ENCODE measurements around the gene TNFRSF6B.

The TNFRSF6B gene

DNA sequence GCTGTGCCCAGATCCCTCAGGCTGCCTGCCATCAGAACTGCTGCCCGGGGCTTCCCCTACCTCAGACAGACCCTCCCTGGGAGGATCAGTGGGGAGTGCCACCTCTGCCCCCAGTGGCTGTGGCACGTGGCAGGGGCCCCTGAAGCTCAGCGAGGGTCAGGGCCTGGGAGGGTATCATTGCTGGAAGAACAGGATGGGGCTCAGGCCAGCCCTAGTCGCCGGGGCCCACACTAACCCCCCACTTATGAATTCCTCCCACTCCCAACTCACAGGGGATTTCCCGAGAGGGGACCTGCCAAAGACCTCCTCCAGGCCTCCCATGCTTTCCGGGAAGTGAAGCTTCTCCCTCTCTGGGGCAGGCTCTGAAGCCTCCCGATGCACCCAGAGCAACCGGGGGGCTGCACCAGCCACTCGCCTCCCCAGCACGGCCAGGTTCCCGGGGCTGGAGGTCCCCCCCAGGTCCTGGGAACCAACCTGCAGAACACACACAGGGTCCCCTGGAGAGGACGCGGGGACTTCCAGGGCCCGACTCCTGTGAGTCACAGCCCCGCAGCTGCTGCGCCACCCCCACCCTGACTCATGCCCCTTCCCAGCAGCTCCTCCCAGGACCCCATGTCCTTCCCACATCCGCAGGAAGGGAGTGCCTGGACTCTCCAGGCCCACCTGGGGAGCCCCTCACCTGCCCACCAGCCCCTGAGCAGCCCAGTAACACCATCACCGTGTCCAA lies 2.5 kb downstream of the TNFRSF6B start:
- peak; percentile 20 for DNase-seq

GRCh38 chr20:63699466-63700198 lies 3.2 kb downstream of the TNFRSF6B start:
- no peak for DNase-seq

GRCh38 chr20:63700199-63701050 lies 4.0 kb downstream of the TNFRSF6B start:
- no peak for DNase-seq

DNA sequence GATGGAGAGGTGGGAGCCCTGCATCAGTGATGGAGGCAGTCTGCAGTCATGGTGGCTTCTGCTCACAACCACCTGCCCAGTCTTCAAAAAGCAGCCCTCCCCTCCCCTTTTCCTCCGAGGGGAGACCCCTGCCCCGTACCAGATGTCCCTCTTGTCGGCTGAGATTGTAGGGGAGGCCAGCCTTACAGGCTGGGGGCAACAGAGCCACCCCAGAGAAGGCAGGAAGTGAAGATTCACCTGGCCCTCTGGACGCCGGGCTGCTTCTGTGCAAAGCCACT lies 4.5 kb downstream of the TNFRSF6B start:
- DNase-seq, result no peak

DNA sequence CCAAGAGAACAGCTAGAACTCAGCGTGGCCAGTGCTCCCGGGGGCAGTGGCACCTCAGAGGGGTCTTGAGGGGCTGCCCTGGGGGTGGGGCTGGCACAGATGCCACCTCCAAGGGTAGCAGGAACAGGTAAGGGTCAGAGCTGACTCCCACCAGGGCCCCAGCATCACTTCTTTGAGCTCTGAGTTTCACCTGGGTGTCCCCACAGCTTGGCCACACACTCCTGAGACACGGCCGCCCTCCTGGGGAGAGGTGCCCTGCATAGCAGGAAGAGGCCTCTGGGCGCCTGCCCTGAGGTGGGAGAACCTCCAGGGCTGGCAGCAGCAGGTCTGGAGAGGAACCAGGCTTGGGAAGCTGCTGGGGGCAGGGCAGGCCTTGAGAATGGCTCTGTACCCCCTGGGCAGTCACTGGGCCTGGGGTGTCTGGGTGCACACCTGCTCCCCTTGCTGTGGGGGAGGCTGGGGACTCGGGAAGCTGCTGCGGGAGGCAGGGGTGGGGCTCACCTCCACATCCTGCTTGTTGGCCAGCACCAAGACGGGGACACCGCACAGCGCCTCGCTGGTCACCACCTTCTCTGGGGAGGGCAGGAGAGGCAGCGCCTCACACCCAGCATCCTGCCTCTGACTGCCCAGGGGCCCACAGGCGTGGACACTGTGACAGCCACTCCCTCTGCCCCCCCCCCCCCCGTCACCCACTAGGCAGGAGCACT lies 5.0 kb downstream of the TNFRSF6B start:
- DNase-seq, result peak; percentile 17

- no peak for DNase-seq
Measured at GRCh38 chr20:63702036-63702665, 5.7 kb downstream of the TNFRSF6B start.

DNA sequence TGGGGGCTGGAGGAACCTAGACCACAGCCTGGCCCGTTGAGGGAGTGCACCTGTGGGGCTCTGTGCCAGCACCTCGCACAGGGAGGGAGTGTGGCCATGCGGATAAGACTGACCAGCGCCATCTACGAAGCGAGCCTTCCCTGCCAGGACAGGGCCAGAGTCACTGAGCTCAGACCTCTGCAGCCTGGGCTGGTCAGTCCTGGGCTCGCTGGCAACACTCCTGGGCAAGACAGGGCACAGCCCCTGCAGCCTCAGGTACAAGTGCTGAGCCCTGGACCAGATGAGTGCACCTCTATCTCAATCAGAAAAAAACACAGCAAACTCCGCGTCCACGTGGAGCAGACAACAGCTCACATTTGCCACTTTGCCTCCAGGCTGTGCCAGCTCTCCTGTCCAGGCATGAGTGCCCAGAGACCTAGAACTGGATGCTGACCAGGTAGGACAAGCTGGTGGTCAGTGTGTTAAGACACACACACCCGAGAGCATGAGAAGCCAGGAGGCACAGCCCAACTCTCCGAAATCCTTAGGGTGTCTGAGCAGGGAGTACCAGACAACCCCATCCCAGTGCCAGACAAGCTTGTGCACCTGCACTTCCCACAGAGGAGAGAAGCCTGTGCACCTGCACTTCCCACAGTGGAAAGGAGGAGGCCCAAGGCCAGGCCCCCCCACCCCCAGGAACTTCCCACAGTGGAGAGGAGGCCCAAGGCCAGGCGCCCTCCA lies 6.5 kb downstream of the TNFRSF6B start:
- DNase-seq, result no peak

- no peak for DNase-seq
Measured at GRCh38 chr20:63703471-63703975, 7.1 kb downstream of the TNFRSF6B start.

DNA sequence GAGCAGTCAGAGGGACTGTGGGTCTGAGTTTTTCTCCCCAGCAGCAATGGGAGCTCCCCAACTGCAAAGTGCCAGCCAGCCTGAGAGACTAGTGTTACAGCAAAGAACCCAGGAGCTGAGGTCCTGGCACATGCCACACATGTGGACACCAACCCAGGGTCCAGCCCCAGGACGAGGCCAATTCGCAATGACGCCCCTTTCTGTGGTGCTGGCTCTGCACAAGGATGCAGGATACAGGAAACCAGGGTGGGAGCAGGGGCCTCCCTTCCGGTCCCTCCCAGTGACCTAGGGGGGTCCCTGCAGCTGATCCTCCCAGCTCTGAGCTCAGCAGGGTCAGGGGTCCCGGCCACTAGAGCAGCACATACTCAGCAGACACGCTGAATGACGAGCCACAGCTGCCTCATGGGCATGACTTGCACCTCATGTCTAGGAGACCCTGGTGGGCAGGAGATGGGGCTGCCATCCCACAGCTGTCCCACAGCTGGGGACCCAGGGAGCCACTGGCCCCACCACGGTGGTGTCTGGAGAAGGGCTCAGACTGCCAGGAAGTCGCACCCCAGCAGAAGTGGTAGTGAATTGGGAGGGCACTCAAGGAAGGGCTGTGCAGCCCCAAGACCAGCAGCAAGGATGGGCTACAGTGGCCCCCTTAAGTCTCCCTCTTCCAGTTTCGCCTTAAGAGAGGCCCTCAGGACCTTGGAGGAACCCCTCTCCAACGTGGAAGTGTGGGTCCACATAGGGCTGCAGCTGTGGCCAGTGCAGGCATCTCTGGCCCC lies 7.7 kb downstream of the TNFRSF6B start:
- DNase-seq, result no peak

DNA sequence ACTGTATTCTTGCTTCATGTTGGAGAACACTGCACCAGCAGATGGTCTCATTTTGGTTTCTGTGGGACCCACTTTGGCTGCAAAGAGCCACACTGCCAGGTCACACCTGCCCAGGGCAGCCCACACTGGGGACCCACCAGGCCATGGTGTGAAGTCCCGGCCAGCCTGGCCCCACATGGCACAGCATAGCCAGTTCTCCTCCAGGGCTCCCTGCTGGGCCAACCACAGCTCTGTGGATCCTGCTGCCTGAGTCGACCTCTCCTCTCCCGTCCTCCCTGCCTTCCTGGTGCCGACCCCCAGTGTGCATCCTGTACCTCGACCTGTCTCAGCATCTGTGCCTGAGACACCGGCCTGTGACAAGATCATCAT lies 8.3 kb downstream of the TNFRSF6B start:
- no peak for DNase-seq

DNA sequence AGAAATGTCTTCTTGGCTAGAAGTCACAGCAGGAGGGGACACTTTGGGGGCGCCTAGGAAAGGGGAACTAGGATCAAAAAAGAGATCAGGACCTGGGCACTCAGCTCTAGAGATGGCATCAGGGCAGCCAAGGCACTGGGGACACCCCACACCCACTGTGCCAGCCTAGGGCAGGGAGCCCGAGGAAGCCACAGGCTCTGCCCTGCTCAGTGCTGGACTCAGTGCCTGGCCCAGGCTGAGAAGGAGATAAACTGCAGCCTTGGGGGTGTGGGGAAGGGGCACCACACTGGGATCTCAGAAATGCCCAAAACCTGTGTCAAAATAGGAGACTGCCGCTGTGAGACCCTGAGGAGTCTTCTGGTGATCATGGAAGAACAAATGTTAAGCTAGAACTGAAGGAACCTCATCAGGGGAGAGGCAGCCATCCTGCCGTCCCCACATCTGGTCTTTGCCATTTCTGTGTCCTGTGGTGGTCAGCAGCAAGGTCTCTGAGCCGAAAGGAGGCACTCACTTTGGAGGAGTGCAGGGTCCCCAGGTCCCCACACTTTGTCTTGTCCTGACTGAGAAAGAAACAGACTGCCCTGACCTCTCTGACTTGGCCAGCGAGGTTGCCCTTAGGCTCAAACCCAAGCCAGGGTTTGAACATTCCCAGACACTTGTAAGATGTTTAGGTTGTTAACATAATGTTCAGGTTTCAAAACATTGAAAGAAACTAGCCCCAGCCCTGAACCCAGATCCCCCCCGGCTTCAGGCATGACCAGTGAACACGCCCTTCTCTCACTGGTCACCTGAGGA lies 9.0 kb downstream of the TNFRSF6B start:
- no peak for DNase-seq

- no peak for DNase-seq
Measured at GRCh38 chr20:63706027-63706695, 9.7 kb downstream of the TNFRSF6B start.

DNA sequence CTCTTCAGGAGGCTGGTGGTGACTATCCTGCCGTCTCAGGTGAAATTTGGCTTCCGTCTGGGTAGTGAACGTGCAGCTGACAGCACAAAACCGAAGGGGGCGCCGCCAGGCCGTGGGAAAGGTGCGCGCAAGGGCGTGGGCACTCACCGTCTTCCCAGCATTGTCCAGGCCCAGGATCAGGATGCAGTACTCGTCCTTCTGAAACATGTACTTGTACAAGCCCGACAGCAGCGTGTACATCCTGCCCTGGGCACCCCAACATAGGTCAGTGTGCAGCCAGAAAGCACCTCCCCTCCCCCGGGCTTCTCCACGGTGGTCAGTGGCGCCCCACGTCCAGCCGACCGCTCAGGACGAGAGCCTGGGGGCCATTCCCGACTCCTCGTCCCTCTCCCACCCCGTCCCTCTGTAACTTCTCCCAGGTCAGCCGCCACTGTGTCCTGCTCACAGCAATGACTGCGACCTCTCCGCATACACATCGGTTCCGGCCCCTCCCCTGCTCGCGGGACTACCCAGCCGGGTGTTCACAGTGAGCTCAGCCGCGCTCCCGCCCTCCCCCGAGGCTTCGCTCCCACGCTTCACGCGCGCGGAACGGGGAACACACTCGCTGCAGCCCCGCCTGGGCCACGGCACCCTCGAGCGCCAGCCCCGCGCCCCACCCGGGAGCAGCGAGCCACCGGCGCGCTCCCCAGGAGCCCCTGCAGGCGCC lies 10.6 kb downstream of the TNFRSF6B start:
- peak; percentile 34 for DNase-seq

- peak; percentile 85 for DNase-seq
Measured at GRCh38 chr20:63707558-63708300, 11.3 kb downstream of the TNFRSF6B start, which contains the start of the genes ARFRP1 and ZGPAT. Gene ARFRP1, minus strand, starts transcription at chr20:63707976. Its CDS starts 885 bp downstream, at chr20:63707091. Gene ZGPAT, plus strand, starts transcription at chr20:63708039. Its CDS starts 542 bp downstream, at chr20:63708581.

- peak; percentile 31 for DNase-seq
Measured at GRCh38 chr20:63708301-63709148, 12.1 kb downstream of the TNFRSF6B start.

DNA sequence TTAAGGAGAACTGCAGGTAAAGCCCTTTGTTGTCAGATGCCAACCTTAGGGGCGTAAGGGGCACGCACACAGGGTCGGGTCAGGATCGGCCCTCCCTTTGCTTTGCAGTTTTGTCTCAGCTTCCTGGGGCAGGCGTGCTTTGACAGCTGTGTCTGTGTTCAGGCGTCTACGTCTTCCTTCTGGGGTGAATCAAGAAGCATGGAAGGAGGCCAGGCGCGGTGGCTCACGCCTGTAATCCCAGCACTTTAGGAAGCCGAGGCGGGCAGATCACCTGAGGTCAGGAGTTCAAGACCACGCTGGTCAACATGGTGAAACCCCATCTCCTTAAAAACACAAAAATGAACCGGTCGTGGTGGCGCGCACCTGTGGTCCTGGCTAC lies 12.7 kb downstream of the TNFRSF6B start:
- no peak for DNase-seq

DNA sequence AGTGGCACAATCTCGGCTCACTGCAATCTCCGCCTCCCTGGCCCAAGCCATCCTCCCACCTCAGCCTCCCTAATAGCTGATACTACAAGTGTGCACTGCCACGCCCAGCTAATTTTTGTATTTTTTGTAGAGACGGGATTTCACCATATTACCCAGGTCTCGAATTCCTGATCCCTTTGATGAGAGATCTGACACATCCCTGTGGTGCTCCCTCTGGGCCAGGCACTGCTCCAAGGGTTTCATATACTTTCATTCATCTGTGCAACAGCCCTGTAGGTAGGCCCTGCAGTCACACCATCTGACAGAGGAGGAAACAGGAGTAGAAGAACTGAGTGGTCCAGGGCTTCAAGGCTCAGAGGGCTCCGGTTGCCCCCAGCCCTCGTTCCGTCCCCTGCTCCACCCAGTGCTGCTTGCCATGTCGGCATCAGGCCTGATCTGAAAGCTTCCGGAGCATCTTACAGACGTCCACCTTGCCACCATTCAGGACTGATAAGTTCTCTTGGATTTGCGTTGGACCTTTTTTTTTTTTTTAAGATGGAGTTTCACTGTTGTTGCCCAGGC lies 14.7 kb downstream of the TNFRSF6B start:
- DNase-seq, result no peak

All from NCI-H69 (cell line).